Measurements from ENCODE around the gene EVI2B.
"Not testable (repeated sequence)": the region's sequence is repeated elsewhere in the genome, so short reads cannot be mapped to it uniquely, and the experiment has no call there.

The EVI2B gene

DNA sequence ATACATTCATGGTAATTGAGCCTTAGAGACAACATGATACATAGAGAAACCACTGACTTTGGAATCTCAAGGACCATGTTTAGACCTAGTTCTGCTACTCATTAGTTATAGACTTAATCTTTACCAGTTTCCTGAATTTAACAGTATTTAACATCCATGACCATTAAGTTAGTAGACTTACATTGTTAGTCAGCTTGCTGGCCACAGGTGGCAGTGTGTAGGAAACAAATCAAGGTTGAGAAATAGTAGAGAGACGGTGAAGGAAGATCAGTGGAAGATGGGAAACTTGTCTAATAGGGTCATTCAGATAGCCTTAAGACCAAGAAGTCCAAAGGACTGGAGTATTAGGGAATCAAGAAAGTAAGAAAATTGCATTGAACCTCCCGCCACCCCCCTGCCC, 47.8 kb downstream of the EVI2B start:
- FAIRE-seq = no peak

DNA sequence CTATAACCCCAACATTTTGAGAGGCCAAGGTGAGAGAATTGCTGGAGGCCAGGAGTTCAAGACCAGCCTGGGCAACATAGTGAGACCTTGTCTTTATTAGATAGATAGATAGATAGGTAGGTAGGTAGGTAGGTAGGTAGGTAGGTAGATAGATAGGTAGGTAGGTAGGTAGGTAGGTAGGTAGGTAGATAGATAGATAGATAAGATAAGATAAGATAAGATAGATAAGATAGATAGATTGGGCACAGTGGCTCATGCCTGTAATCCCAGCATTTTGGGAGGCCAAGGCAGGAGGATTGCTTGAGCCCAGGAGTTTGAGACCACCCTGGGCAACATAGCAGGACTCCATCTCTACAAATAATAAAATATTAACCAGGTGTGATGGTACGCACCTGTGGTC, 50.9 kb downstream of the EVI2B start:
- FAIRE-seq = not testable (repeated sequence)

DNA sequence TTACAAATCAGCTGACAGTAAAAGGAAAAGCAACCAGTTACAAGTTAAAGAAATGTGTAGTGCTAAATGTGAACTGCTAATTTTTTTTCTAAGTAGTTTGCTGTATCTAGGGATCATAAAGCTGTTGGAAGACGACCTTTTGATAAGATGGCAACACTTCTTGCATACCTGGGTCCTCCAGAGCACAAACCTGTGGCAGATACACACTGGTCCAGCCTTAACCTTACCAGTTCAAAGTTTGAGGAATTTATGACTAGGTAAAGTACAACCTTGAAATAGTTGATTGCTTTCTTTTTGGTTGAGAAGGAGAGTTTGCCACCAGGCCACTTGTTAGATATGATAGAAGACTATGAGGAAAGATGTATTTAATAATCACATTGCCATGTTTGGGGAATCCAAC, 52.3 kb downstream of the EVI2B start:
- FAIRE-seq = no peak

DNA sequence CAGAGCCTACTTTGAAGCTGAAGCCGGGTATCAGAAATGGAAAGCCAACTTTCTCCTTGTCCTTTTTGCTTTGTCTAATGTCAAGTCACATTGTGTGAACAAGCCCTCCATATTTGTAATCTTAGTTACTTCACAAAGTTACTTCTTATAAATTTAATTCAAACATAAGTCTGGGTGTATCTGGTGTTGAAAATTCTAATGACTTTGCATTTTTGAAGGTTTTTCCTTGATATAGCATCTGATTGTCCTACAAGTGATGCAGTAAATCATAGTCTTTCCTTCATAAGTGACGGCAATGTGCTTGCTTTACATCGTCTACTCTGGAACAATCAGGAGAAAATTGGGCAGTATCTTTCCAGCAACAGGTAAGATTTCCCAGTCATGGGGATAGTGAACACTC, 53.7 kb downstream of the EVI2B start:
- FAIRE-seq = no peak

DNA sequence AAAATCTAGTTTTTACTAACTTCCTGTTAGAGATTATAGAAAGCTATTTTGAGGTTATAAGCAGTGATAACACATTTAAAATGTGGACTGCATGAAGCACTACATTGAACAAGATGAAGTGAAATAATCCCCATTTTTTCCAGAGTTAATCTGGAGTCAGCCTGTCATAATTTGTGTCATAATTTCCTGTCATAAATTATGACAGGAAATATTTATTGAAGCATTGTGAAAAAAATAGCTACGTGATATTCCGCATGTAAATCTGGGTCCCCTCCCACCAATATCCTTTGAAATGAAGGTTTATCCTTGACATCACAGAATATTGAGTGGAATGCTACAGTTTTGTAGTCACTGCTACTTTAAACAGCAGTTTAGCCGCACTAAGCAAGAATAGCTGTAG, 56.9 kb downstream of the EVI2B start:
- no peak for FAIRE-seq

DNA sequence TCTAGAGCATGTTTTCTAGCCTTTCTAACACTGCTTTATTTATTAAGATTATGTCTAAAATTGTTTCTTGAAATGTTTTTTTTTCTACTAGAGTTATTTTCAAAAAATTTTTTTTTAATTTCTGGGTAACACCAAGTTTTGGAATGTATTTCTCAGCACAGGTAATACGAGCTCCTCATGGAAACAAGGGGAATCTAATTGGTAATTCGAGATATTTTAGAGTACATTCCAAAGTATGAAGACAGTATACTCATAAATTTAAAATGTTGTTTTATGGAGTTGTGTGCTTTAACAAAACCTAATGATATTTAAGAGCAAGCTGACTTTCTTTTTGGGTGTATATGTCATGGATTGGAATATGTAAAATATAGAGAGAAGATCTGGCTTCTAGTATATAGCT, 59.2 kb downstream of the EVI2B start:
- no peak for FAIRE-seq
